Loucy (cell line): Measurements from ENCODE around the gene CD44.
A peak's percentile ranks its signal among the peaks of the same experiment; 100 is the strongest.

Source experiments
- H2AFZ ChIP-seq: fragments of 200-600 bp; sonication (generic); 2 replicates; pipeline ENCODE4 v1.6.0; 2016; ENCODE audit warnings: antibody characterized with exemption, mild to moderate bottlenecking, low read length, moderate library complexity
- H3F3A ChIP-seq: fragments of 200-600 bp; 2 replicates; pipeline ENCODE4 v1.6.0; 2016; ENCODE audit warnings: antibody characterized with exemption, low read depth, mild to moderate bottlenecking
- H3K27me3 ChIP-seq: fragments of 200-600 bp; sonication (generic); 2 replicates; pipeline ENCODE4 v1.6.1; 2014; ENCODE audit warnings: low read length, mild to moderate bottlenecking; ENCODE audit not compliant: insufficient read depth, poor library complexity, severe bottlenecking
- H3K36me3 ChIP-seq: fragments of 200-600 bp; sonication (generic); 2 replicates; pipeline ENCODE4 v1.6.1; 2016; ENCODE audit warnings: low read length; ENCODE audit not compliant: insufficient read depth
- H3K4me1 ChIP-seq: fragments of 200-600 bp; sonication (generic); 2 replicates; pipeline ENCODE4 v1.5.1; 2014; ENCODE audit warnings: low read length, mild to moderate bottlenecking; ENCODE audit not compliant: insufficient read depth, poor library complexity, severe bottlenecking
- H3K4me2 ChIP-seq: fragments of 200-600 bp; sonication (generic); 2 replicates; pipeline ENCODE4 v1.6.0; 2014; ENCODE audit warnings: antibody characterized with exemption, low read length, low read depth, mild to moderate bottlenecking; ENCODE audit not compliant: poor library complexity, severe bottlenecking
- H3K4me3 ChIP-seq: fragments of 200-600 bp; sonication (generic); 2 replicates; pipeline ENCODE4 v1.5.1; 2014; ENCODE audit warnings: low read length, mild to moderate bottlenecking, mixed read lengths; ENCODE audit not compliant: poor library complexity, severe bottlenecking
- H3K79me2 ChIP-seq: fragments of 200-600 bp; sonication (generic); 2 replicates; pipeline ENCODE4 v1.6.1; 2014; ENCODE audit warnings: low read length; ENCODE audit not compliant: insufficient read depth
- H3K9ac ChIP-seq: fragments of 200-600 bp; sonication (generic); 2 replicates; pipeline ENCODE4 v1.6.0; 2014; ENCODE audit warnings: mild to moderate bottlenecking, low read depth, low read length, moderate library complexity; ENCODE audit not compliant: poor library complexity, severe bottlenecking
- H3K9me2 ChIP-seq: fragments of 200-600 bp; sonication (generic); replicated peaks from 2 replicates; pipeline ENCODE4 v1.6.1; 2016; ENCODE audit warnings: low read depth, low read length, mixed read lengths
- H3K9me3 ChIP-seq: fragments of 200-600 bp; sonication (generic); 2 replicates; pipeline ENCODE4 v1.6.1; 2014; ENCODE audit warnings: mild to moderate bottlenecking, antibody characterized with exemption, low read length, low read depth; ENCODE audit not compliant: insufficient read depth
- H4K20me1 ChIP-seq: fragments of 200-600 bp; sonication (generic); 2 replicates; pipeline ENCODE4 v1.6.0; 2014; ENCODE audit warnings: antibody characterized with exemption, low read length, mild to moderate bottlenecking; ENCODE audit not compliant: insufficient read depth, poor library complexity, severe bottlenecking
- CTCF ChIP-seq: fragments of 200-600 bp; sonication (generic); conservative IDR thresholded peaks from 2 replicates; pipeline ENCODE4 v1.5.1; 2014; ENCODE audit warnings: mild to moderate bottlenecking, antibody characterized with exemption, low read length
- EZH2phosphoT487 ChIP-seq: fragments of 200-600 bp; IDR thresholded peaks from 2 replicates; pipeline ENCODE4 v1.6.1; 2018; ENCODE audit warnings: antibody characterized with exemption, mild to moderate bottlenecking, moderate library complexity, borderline replicate concordance

The CD44 gene

DNA sequence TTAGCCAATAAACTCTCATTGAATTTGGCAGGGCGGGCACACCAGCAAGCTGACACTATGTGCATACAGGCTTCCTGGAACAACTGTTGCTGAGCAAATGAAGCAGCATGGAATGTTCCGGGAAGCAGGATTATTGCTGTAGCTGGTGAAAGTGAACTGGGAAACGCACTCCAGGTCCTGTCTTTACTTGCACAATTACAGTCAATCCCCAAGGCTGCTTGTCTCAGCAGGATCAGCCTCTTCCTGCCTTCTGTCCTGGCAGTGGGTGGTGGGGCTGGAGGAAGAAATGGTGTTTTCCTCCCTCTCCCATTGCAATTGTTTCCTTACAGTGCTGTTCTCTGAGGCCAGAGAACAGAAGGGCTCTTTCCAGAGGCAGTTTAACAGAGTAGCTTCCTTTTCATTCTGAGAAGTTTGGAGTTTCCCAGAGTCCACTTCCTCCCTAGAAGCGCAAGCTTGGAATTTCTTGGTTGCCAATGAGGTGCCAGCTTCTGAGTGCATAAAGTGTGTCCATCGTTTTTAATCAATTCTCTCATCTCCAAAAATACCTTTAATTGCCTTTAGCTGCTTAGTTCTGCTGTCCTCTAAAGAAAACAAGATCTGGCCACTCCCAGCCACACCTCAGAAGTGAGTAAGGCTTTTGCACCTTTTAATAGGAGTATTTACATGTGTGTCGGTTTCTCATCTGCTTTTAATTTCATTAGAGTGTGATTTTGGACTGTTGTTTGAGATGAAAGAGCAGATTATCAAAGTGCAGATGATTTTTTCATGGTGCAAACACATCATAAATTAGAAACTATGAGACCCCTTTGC is 19.9 kb downstream of the CD44 start:
- H3K9ac ChIP-seq: no peak overlapping the region
- H3F3A ChIP-seq: no peaks in the 10 kb centered on the region
- H2AFZ ChIP-seq: no peak overlapping the region
- H3K9me2 ChIP-seq: no peaks in the 10 kb centered on the region
- H3K79me2 ChIP-seq: peaks cover 100% of the 10 kb centered on the region
- H4K20me1 ChIP-seq: peaks cover 89% of the 10 kb centered on the region
- H3K4me3 ChIP-seq: no peak overlapping the region
- TF ChIP-seq CTCF: no peak
- H3K27me3 ChIP-seq: no peaks in the 10 kb centered on the region
- peak overlapping the region; percentile 4 for H3K4me2 ChIP-seq
- H3K9me3 ChIP-seq: no peaks in the 10 kb centered on the region
- H3K36me3 ChIP-seq: 0 out of 2 replicates have a peak, but pooled peaks cover 5% of the 10 kb centered on the region
- H3K4me1 ChIP-seq: peaks cover 87% of the 10 kb centered on the region

DNA sequence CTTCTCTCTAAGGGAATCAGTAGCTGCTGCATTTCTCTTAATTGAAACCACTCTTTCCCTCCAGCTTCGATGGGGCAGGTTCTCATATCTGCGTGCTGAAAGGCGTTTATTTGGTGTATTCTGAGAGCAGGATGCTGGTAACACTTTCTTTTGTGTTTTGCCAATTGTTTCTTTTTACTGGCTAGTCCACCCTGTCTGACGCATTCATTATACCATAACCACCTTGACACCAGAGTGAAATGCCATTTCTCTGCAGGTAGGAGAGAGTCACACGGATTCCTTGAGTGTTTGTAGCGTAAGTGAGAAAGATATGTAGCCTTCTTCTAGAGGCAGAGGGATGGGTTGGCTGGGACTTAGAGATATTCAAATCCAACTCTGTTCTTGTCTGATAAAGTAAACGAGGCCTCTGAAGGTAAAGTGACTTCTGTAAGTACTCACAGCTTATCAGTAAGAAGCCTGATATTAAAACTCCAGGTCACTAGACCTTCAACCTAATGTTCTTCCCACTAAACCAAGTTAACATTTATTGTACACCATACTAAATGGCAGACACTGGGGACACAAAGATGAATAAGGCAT is 21.4 kb downstream of the CD44 start:
- no peak for TF ChIP-seq CTCF
- TF ChIP-seq EZH2phosphoT487: no peak
- Histone ChIP-seq H3K4me2 (no peak overlapping the region), H4K20me1 (peaks cover 90% of the 10 kb centered on the region), H3K9me3 (no peaks in the 10 kb centered on the region), H3K79me2 (peaks cover 100% of the 10 kb centered on the region), H3K36me3 (peaks cover 7% of the 10 kb centered on the region; the same call in 1 of the 2 replicates), H3K4me3 (no peak overlapping the region), H3F3A (0 out of 2 replicates have a peak, but pooled peaks cover 3% of the 10 kb centered on the region), H3K4me1 (peaks cover 87% of the 10 kb centered on the region), H2AFZ (no peak overlapping the region), H3K27me3 (no peaks in the 10 kb centered on the region), H3K9ac (no peak overlapping the region), H3K9me2 (no peaks in the 10 kb centered on the region)

GRCh38 chr11:35160902-35161597 is 22.1 kb downstream of the CD44 start:
- H3K27me3 ChIP-seq: no peaks in the 10 kb centered on the region
- H3K79me2 ChIP-seq: peaks cover 93% of the 10 kb centered on the region
- no peak overlapping the region for H3K4me3 ChIP-seq
- no peaks in the 10 kb centered on the region for H3K9me2 ChIP-seq
- no peak overlapping the region for H3K9ac ChIP-seq
- H3F3A ChIP-seq: peaks cover 9% of the 10 kb centered on the region; the same call in 1 of the 2 replicates
- peaks cover 7% of the 10 kb centered on the region; the same call in 1 of the 2 replicates for H3K36me3 ChIP-seq
- peaks cover 88% of the 10 kb centered on the region for H4K20me1 ChIP-seq
- H3K4me2 ChIP-seq: no peak overlapping the region
- no peak overlapping the region for H2AFZ ChIP-seq
- H3K4me1 ChIP-seq: peaks cover 85% of the 10 kb centered on the region
- H3K9me3 ChIP-seq: no peaks in the 10 kb centered on the region
- no peak for TF ChIP-seq CTCF
- no peak for TF ChIP-seq EZH2phosphoT487
